Measurements from ENCODE around the gene PIPOX. TPM values are rescaled to one million over a fixed set of nuclear protein-coding genes. Genes with fewer than 3 reads are reported as not detected.

The PIPOX gene
- total and polyA plus RNA-seq, 2 donors (not counting 3 experiments of a cell fraction or from before 2014, with no cell fraction given): 0.62 to 2.5 TPM

DNA sequence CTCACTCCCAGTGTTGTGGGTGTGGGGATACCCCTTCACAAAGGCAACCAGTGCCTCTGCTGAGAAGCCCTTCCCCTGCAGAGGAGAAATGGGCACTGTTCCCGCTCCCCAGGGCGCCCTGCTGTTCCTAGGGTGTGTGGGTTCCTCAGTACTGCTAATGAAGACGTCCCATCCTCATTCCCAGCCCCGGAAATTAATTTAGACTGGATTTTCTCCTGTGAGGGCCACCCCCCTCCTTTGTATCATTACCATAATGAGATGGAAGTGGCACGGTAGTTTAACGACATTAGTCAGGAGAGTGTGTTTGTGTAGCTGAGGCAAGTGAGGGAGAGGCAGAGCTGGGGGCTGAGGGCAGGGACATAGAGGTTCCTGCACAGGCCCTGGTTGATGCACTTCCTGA lies 53.2 kb downstream of the PIPOX start:
- no peaks in the 10 kb centered on the region for H3K4me1 ChIP-seq (ENCODE audit: control insufficient read depth, extremely low read depth, insufficient read depth, low read length)
- no peak for FAIRE-seq
- intact Hi-C loops (cut with micrococcal nuclease): no loop called here

More for the DNA sequence above, 53.2 kb downstream of the PIPOX start:
- Histone ChIP-seq H3K9me3 (replicated peaks; ENCODE audit: control insufficient read depth, insufficient read depth, low read length) (no peaks in the 10 kb centered on the region), H3K36me3 (ENCODE audit: control insufficient read depth in 2 of 2, extremely low read depth in 1 of 2, insufficient read depth in 2 of 2, low read length in 2 of 2) (peaks cover 0 to 19% of the 10 kb centered on the region in 2 experiments), H3K4me2 (ENCODE audit: insufficient read depth, low read length) (no peak overlapping the region), H3K79me2 (ENCODE audit: control insufficient read depth, insufficient read depth, low read length) (no peaks in the 10 kb centered on the region), H4K20me1 (replicated peaks; ENCODE audit: control insufficient read depth, extremely low read depth, insufficient read depth, low read length) (no peaks in the 10 kb centered on the region), H3K9ac (replicated peaks; ENCODE audit: extremely low read depth, insufficient read depth, low read length) (no peak overlapping the region), H2AFZ (ENCODE audit: low read depth, low read length) (no peak overlapping the region), H3K4me3 (replicated peaks in 1 of 3; ENCODE audit: insufficient read depth in 1 of 3, low read depth in 1 of 3, low read length in 3 of 3) (no peak overlapping the region), H3K27me3 (ENCODE audit: control insufficient read depth in 2 of 2, insufficient read depth in 2 of 2, low read length in 2 of 2) (no peaks in the 10 kb centered on the region), H3K9me1 (replicated peaks; ENCODE audit: control insufficient read depth, extremely low read depth, insufficient read depth, low read length) (no peaks in the 10 kb centered on the region), H3K27ac (ENCODE audit: insufficient read depth, low read depth, low read length) (no peak overlapping the region)
- no TSS peak for BruUV-seq (replicated peaks)
- no peak for DNase-seq (ENCODE audit: low read depth, low spot score)
- CTCF ChIA-PET: interaction anchor here (1.2 to 2.7 kb wide), 2 partner anchors 21 to 48 kb away, joined by 3 to 12 read pairs; no protein-coding TSS in a partner anchor
- dilution Hi-C loops (cut with MboI; ENCODE audit: extremely low pct_ligation_motif_present, low sequenced_read_pairs): no loop called here
- TF ChIP-seq FOS (IDR thresholded peaks at IDR 0.05; ENCODE audit: borderline replicate concordance, insufficient read depth, low read length) (no peak), EZH2 (IDR thresholded peaks at IDR 0.05; ENCODE audit: borderline replicate concordance, low read depth, low read length, severe bottlenecking) (no peak), JUN (IDR thresholded peaks at IDR 0.05; ENCODE audit: borderline replicate concordance, insufficient read depth, insufficient read length, low read depth) (no peak), POLR2A (IDR thresholded peaks at IDR 0.05; ENCODE audit: low read depth, low read length) (no peak), GATA2 (IDR thresholded peaks at IDR 0.05; ENCODE audit: insufficient read depth, insufficient read length, low read depth, low read length) (no peak), POLR2AphosphoS5 (IDR thresholded peaks at IDR 0.05; ENCODE audit: insufficient read depth, low read depth, low read length) (no peak), MYC (IDR thresholded peaks at IDR 0.05; ENCODE audit: low read depth, low read length) (no peak)
- TF ChIP-seq, protein P1, sequence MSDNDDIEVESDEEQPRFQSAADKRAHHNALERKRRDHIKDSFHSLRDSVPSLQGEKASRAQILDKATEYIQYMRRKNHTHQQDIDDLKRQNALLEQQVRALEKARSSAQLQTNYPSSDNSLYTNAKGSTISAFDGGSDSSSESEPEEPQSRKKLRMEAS (IDR thresholded peaks at IDR 0.05; ENCODE audit: insufficient read depth, insufficient read length): no peak
- TF ChIP-seq, protein P2, sequence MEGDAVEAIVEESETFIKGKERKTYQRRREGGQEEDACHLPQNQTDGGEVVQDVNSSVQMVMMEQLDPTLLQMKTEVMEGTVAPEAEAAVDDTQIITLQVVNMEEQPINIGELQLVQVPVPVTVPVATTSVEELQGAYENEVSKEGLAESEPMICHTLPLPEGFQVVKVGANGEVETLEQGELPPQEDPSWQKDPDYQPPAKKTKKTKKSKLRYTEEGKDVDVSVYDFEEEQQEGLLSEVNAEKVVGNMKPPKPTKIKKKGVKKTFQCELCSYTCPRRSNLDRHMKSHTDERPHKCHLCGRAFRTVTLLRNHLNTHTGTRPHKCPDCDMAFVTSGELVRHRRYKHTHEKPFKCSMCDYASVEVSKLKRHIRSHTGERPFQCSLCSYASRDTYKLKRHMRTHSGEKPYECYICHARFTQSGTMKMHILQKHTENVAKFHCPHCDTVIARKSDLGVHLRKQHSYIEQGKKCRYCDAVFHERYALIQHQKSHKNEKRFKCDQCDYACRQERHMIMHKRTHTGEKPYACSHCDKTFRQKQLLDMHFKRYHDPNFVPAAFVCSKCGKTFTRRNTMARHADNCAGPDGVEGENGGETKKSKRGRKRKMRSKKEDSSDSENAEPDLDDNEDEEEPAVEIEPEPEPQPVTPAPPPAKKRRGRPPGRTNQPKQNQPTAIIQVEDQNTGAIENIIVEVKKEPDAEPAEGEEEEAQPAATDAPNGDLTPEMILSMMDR (IDR thresholded peaks at IDR 0.05; ENCODE audit: extremely low read depth in 1 of 2, insufficient read depth in 1 of 2, low read depth in 1 of 2, low read length in 2 of 2): no peak
- POLR2A ChIA-PET: no interaction called here
